ENCODE data around the gene GPR50. TPM values are rescaled to one million over a fixed set of nuclear protein-coding genes. Genes with fewer than 3 reads are reported as not detected.
A peak's percentile ranks its signal among the peaks of the same experiment; 100 is the strongest.

Gene GPR50
- not detected for total RNA-seq

DNA sequence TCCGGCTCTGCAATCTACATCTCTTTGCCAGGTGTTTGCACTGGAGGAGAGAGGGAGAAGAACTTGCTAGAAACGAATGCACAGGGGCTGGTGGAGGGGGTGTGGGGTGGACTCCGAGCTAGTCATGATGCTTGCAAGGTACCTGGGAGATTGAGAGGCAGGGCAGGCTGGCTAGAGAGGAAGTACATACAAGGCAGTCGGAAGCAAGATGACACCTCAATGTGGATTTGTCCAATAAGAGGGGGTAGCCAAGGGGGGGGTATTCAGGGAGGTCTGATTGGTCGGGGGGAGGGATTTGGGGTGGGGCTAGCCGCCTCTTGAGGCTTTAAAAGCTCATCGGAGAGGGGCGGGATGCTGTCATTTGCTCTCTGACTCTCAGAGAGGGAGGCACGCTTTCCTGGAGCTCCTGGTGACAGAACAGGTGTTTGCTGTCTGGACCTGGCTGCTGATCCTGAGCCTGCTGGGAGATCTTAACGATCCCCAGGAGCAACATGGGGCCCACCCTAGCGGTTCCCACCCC is at the start of gene GPR50:
Gene GPR50 (plus strand): TSS at position 354 of the 520 bp plus-strand sequence. CDS start 138 bp downstream, at position 492.
- Histone ChIP-seq H3K4me1 (replicated peaks) (no peaks in the 10 kb centered on the region), H3K27me3 (replicated peaks; ENCODE audit: insufficient read depth) (no peaks in the 10 kb centered on the region), H3K27ac (no peak within 1 kb of the TSS), H3K36me3 (no peaks in the 10 kb centered on the region), H3K9me3 (no peaks in the 10 kb centered on the region), H3K4me3 (no peak within 1 kb of the TSS)
- no peak for DNase-seq (ENCODE audit: low spot score)
- TF ChIP-seq POLR2AphosphoS5 (IDR thresholded peaks at IDR 0.05) (no peak), POLR2A (IDR thresholded peaks at IDR 0.05) (no peak)
- TF ChIP-seq, protein P1, sequence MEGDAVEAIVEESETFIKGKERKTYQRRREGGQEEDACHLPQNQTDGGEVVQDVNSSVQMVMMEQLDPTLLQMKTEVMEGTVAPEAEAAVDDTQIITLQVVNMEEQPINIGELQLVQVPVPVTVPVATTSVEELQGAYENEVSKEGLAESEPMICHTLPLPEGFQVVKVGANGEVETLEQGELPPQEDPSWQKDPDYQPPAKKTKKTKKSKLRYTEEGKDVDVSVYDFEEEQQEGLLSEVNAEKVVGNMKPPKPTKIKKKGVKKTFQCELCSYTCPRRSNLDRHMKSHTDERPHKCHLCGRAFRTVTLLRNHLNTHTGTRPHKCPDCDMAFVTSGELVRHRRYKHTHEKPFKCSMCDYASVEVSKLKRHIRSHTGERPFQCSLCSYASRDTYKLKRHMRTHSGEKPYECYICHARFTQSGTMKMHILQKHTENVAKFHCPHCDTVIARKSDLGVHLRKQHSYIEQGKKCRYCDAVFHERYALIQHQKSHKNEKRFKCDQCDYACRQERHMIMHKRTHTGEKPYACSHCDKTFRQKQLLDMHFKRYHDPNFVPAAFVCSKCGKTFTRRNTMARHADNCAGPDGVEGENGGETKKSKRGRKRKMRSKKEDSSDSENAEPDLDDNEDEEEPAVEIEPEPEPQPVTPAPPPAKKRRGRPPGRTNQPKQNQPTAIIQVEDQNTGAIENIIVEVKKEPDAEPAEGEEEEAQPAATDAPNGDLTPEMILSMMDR (IDR thresholded peaks at IDR 0.05), result no peak
- intact Hi-C loops (cut with DNase I), result no loop called here
- WGBS, result 67% methylated on average over 9 of the region's 11 CpGs

DNA sequence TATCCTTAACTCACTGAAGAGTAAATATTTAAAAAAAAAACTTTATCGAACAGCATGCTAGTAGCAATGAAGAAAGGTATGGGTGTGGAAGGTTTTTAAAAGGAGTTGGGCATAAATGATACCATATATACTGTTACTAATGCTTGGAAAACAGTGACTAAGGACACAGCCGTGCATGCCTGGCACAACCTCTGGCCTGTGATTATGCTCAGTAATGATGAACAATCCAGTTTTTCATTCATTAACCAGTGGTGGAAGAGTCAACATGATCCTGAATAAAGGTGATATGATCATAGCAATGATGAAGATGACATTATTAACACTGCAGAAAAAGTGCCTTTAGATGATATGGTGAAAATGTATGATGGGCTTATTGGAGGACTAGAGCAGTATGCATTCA is 43.9 kb upstream of the GPR50 start:
- TF ChIP-seq, protein P1 (IDR thresholded peaks at IDR 0.05), result no peak
- TF ChIP-seq POLR2A (IDR thresholded peaks at IDR 0.05) (no peak), POLR2AphosphoS5 (IDR thresholded peaks at IDR 0.05) (no peak)
- intact Hi-C loops (cut with DNase I), result no loop called here
- no peak overlapping the region for H3K27ac ChIP-seq
- no peaks in the 10 kb centered on the region for H3K9me3 ChIP-seq
- H3K4me3 ChIP-seq, result no peak overlapping the region
- DNase-seq (ENCODE audit: low spot score), result no peak
- WGBS, result 65% methylated on average over 2 of the region's 2 CpGs
- H3K4me1 ChIP-seq (replicated peaks), result no peaks in the 10 kb centered on the region
- H3K36me3 ChIP-seq, result no peaks in the 10 kb centered on the region
- no peaks in the 10 kb centered on the region for H3K27me3 ChIP-seq (replicated peaks; ENCODE audit: insufficient read depth)

DNA sequence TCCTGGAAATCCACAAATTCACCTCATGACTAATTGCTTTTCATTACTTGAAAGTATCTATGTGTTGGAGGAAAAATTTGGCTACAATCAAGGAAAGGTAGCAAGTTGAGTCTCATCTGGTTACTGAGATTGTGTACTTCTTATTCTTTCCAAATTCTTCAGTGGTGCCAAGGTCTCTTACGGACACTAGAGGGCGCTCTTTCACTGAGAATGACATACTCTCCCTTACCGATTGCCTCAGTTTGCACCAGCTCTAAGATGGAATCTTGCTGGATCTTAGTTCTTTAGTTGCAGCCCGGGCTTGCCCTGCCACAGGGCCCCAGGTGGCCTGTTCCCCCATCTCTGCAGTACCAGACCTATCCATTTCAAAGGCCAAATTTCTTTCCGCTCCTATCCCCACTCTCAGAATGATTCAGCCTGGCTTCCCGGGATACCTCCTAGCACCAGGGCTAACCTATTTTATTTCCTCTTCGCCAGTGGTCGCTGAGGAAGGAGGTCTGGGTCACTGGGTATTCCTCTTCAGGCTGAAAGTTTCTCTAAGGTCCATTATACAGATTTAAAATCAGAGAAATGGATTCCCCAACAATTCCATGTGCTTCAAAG is 24.6 kb upstream of the GPR50 start:
- TF ChIP-seq POLR2AphosphoS5 (IDR thresholded peaks at IDR 0.05) (no peak), POLR2A (IDR thresholded peaks at IDR 0.05) (no peak)
- TF ChIP-seq, protein P1 (IDR thresholded peaks at IDR 0.05), result peak; percentile 31 to 69 (median 58)
- intact Hi-C loops (cut with DNase I), result loop anchor here (10.0 kb wide), 1 partner anchor 1483 kb away; the partner anchor contains the start of gene GABRQ
- Histone ChIP-seq H3K4me3 (no peak overlapping the region), H3K36me3 (no peaks in the 10 kb centered on the region), H3K27ac (no peak overlapping the region), H3K27me3 (replicated peaks; ENCODE audit: insufficient read depth) (no peaks in the 10 kb centered on the region), H3K9me3 (no peaks in the 10 kb centered on the region), H3K4me1 (replicated peaks) (no peaks in the 10 kb centered on the region)
- DNase-seq (ENCODE audit: low spot score), result peak; percentile 15
- 39% methylated on average over 8 of the region's 8 CpGs for WGBS

DNA sequence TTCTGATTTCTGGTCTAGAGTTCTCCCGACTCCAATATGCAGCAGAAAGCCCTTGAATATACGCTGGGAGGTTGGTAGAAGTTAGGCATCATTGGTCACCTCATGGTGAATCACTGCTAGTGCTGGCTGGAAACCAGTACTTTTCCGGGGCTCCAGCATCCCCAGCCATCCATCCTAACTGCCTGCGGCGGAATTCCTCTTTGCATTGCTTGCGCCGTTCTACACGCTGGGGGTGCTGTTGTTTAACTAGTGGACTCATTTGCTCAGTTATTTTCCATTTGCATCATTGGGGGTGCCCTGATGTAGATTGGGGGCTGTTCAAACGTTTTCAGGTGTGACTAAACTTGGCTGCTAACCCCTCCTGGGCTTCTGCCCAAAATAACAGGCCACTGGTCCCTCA is 23.3 kb upstream of the GPR50 start:
- no peaks in the 10 kb centered on the region for H3K4me1 ChIP-seq (replicated peaks)
- TF ChIP-seq, protein P1 (IDR thresholded peaks at IDR 0.05), result no peak
- TF ChIP-seq POLR2A (IDR thresholded peaks at IDR 0.05), result no peak
- TF ChIP-seq POLR2AphosphoS5 (IDR thresholded peaks at IDR 0.05), result no peak
- H3K27ac ChIP-seq, result no peak overlapping the region
- no peak overlapping the region for H3K4me3 ChIP-seq
- H3K9me3 ChIP-seq, result no peaks in the 10 kb centered on the region
- intact Hi-C loops (cut with DNase I), result loop anchor here (10.0 kb wide), 1 partner anchor 1482 kb away; the partner anchor contains the start of gene GABRQ
- H3K27me3 ChIP-seq (replicated peaks; ENCODE audit: insufficient read depth), result no peaks in the 10 kb centered on the region
- no peaks in the 10 kb centered on the region for H3K36me3 ChIP-seq
- WGBS, result 11% methylated on average over 3 of the region's 9 CpGs
- DNase-seq (ENCODE audit: low spot score), result no peak

DNA sequence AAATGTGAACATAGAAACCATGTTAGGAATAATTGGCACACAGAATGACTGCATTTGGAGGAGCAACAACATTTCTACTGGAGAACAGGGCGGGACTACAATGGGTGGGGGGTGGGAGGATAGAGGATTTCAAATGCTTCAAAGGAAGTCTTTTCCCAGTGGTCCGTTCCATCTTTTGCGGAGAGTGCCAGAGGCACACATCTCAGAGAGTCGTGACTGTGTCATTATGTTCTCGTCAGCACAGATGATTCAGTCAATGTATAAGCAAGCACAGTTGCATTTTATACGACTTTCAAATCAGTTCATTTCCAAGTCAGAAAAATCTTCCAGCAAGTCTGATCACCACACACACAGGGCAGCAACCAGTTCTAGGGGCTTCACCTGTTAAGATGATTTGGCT is 22.7 kb upstream of the GPR50 start:
- no peaks in the 10 kb centered on the region for H3K9me3 ChIP-seq
- H3K27ac ChIP-seq, result no peak overlapping the region
- no peak overlapping the region for H3K4me3 ChIP-seq
- H3K4me1 ChIP-seq (replicated peaks), result no peaks in the 10 kb centered on the region
- H3K27me3 ChIP-seq (replicated peaks; ENCODE audit: insufficient read depth), result no peaks in the 10 kb centered on the region
- intact Hi-C loops (cut with DNase I), result loop anchor here (10.0 kb wide), 1 partner anchor 1481 kb away; the partner anchor contains the start of gene GABRQ
- WGBS, result 27% methylated on average over 6 of the region's 6 CpGs
- no peak for TF ChIP-seq POLR2A (IDR thresholded peaks at IDR 0.05)
- TF ChIP-seq POLR2AphosphoS5 (IDR thresholded peaks at IDR 0.05), result no peak
- TF ChIP-seq, protein P1 (IDR thresholded peaks at IDR 0.05), result no peak
- no peaks in the 10 kb centered on the region for H3K36me3 ChIP-seq
- DNase-seq (ENCODE audit: low spot score), result no peak

All from prostate gland (tissue), 2 donors.